PC-3 (cell line): ENCODE measurements around the gene PPFIA1. TPM values are rescaled to one million over a fixed set of nuclear protein-coding genes. Genes with fewer than 3 reads are reported as not detected.
"Not testable (repeated sequence)": the region's sequence is repeated elsewhere in the genome, so short reads cannot be mapped to it uniquely, and the experiment has no call there.

ENCODE experiments used
- ATAC-seq: fragments of 200-7000 bp; cut with Tn5 transposase; 2 replicates; pipeline ENCODE4 v1.9.1; 2020; ENCODE audit warnings: mild to moderate bottlenecking, moderate library complexity
- BruUV-seq: library from RNA; stranded (reverse); fragments of 400-500 nt; replicated peaks from 2 replicates; lab custom pipeline; 2021; lab: Mats Ljungman, UMichigan
- CTCF ChIA-PET: fragments of 300-600 bp; sonication (Branson Sonifier 250); formaldehyde crosslinking; loops from one replicate; lab custom pipeline; 2022; ENCODE audit warnings: antibody characterized with exemption; lab: Charles Lee
- POLR2A ChIA-PET: fragments of 300-600 bp; sonication (Branson Sonifier 250); formaldehyde crosslinking; loops from one replicate; lab custom pipeline; 2022; ENCODE audit warnings: antibody characterized with exemption; ENCODE audit not compliant: unreplicated experiment; lab: Charles Lee
- DNase-seq: peaks from one replicate; pipeline ENCODE4 v3.0.0-alpha.2; 2015
- H2AFZ ChIP-seq: fragments of 300-600 bp; sonication (generic); 2 replicates; pipeline ENCODE4 v1.6.0; 2016; ENCODE audit warnings: antibody characterized with exemption, low read length
- H3F3A ChIP-seq: fragments of 300-600 bp; sonication (generic); one replicate; pipeline ENCODE4 v1.6.0; 2017; ENCODE audit warnings: antibody characterized with exemption, low read length, control low read depth, mild to moderate bottlenecking; ENCODE audit not compliant: unreplicated experiment
- H3K27ac ChIP-seq: fragments of 300-600 bp; sonication (generic); 2 replicates; pipeline ENCODE4 v1.5.1; 2016; ENCODE audit warnings: mild to moderate bottlenecking, low read length
- H3K27me3 ChIP-seq: fragments of 300-600 bp; sonication (generic); 2 replicates; pipeline ENCODE4 v1.6.1; 2016; ENCODE audit warnings: low read length, mixed read lengths
- H3K36me3 ChIP-seq: fragments of 300-600 bp; sonication (generic); 2 replicates; pipeline ENCODE4 v1.6.1; 2016; ENCODE audit warnings: low read depth, mixed run types, low read length, mixed read lengths
- H3K4me1 ChIP-seq: fragments of 300-600 bp; sonication (generic); 2 replicates; pipeline ENCODE4 v1.5.1; 2016; ENCODE audit warnings: low read length; ENCODE audit not compliant: insufficient read depth
- H3K4me2 ChIP-seq: fragments of 300-600 bp; sonication (generic); 2 replicates; pipeline ENCODE4 v1.6.0; 2016; ENCODE audit warnings: low read length
- H3K4me3 ChIP-seq: fragments of 300-600 bp; sonication (generic); 2 replicates; pipeline ENCODE4 v1.5.1; 2016; ENCODE audit warnings: mild to moderate bottlenecking, low read length, mixed read lengths
- H3K79me2 ChIP-seq: fragments of 300-600 bp; sonication (generic); 2 replicates; pipeline ENCODE4 v1.6.1; 2017; ENCODE audit warnings: low read length, mixed read lengths
- H3K9ac ChIP-seq: fragments of 300-600 bp; sonication (generic); 2 replicates; pipeline ENCODE4 v1.6.0; 2016; ENCODE audit warnings: mild to moderate bottlenecking, low read length
- H3K9me2 ChIP-seq: fragments of 300-600 bp; sonication (generic); replicated peaks from 2 replicates; pipeline ENCODE4 v1.6.1; 2016; ENCODE audit warnings: mixed run types, low read length, mixed read lengths
- H3K9me3 ChIP-seq: fragments of 300-600 bp; sonication (generic); 2 replicates; pipeline ENCODE4 v1.6.1; 2016; ENCODE audit warnings: low read length, mixed read lengths
- H4K20me1 ChIP-seq: fragments of 300-600 bp; sonication (generic); 2 replicates; pipeline ENCODE4 v1.6.1; 2016; ENCODE audit warnings: low read length, mixed read lengths
- EZH2 ChIP-seq: fragments of 300-600 bp; sonication (generic); IDR thresholded peaks from one replicate; pipeline ENCODE4 v1.6.1; 2017; ENCODE audit warnings: antibody characterized with exemption, mild to moderate bottlenecking, low read length; ENCODE audit not compliant: unreplicated experiment
- EZH2phosphoT487 ChIP-seq: fragments of 300-600 bp; sonication (generic); IDR thresholded peaks from 2 replicates; pipeline ENCODE4 v1.6.1; 2018; ENCODE audit warnings: mild to moderate bottlenecking, antibody characterized with exemption, low read length, borderline replicate concordance
- intact Hi-C: fragments of 100-400 bp; cut with micrococcal nuclease; formaldehyde crosslinking; loops from 2 replicates; pipeline ENCODE4 v1.9.0; 2023
- total RNA-seq: library from RNA; depleted of rRNA; stranded (reverse); fragments of >200 nt; gene quantifications from 2 replicates; pipeline ENCODE4 v1.2.3, GENCODE V29; 2014
- TF ChIP-seq, protein P1 (sequence below): fragments of 300-600 bp; sonication (generic); conservative IDR thresholded peaks from 2 replicates; pipeline ENCODE4 v1.5.1; 2017; ENCODE audit warnings: antibody characterized with exemption, low read depth, mild to moderate bottlenecking, low read length

The PPFIA1 gene
- total RNA-seq, 1 experiment from 2014 or later: 57.5 TPM

DNA sequence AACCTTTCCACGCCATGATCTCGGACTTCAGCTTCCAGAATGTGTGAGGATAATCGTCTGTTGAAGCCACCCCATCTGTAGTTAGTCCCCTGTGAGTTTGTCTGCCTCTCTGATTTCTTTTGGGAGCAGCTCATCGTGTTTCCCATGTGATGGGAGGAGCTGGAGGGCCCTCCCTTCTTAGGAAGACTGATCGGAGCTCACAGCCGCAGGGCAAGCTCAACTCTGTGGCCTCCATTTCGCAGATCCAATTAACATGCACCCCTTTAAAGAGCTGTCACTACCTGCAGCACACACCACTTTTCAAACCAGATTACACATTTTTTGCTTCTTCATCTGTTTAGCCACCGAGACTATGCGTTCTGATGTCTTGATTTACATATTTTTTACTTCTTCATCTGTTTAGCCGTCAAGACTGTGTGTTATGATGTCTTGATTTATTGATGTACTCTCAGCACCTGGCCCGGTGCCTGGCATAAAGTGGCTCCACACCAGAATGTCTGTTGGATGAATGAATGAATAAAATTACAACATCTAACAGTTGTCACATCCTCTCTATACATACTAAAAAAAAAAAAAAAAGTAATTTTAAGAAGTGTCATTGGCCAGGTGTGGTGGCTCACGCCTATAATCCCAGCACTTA, 14.9 kb upstream of the PPFIA1 start:
- ChIA-PET POLR2A (no interaction called here), CTCF (no interaction called here)
- no TSS peak for BruUV-seq
- H3F3A ChIP-seq: no peaks in the 10 kb centered on the region
- intact Hi-C loops: no loop called here
- ATAC-seq (no peak), DNase-seq (no peak)
- H3K27ac ChIP-seq: no peak overlapping the region
- TF ChIP-seq EZH2phosphoT487 (no peak), EZH2 (no peak)
- TF ChIP-seq, protein P1, sequence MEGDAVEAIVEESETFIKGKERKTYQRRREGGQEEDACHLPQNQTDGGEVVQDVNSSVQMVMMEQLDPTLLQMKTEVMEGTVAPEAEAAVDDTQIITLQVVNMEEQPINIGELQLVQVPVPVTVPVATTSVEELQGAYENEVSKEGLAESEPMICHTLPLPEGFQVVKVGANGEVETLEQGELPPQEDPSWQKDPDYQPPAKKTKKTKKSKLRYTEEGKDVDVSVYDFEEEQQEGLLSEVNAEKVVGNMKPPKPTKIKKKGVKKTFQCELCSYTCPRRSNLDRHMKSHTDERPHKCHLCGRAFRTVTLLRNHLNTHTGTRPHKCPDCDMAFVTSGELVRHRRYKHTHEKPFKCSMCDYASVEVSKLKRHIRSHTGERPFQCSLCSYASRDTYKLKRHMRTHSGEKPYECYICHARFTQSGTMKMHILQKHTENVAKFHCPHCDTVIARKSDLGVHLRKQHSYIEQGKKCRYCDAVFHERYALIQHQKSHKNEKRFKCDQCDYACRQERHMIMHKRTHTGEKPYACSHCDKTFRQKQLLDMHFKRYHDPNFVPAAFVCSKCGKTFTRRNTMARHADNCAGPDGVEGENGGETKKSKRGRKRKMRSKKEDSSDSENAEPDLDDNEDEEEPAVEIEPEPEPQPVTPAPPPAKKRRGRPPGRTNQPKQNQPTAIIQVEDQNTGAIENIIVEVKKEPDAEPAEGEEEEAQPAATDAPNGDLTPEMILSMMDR: no peak
- H3K27me3 ChIP-seq: no peaks in the 10 kb centered on the region
- H3K4me1 ChIP-seq: no peaks in the 10 kb centered on the region
- no peaks in the 10 kb centered on the region for H3K9me2 ChIP-seq
- H3K36me3 ChIP-seq: no peaks in the 10 kb centered on the region
- no peak overlapping the region for H3K4me3 ChIP-seq
- H3K9ac ChIP-seq: no peak overlapping the region
- H2AFZ ChIP-seq: no peak overlapping the region
- H3K4me2 ChIP-seq: no peak overlapping the region
- H4K20me1 ChIP-seq: no peaks in the 10 kb centered on the region
- no peaks in the 10 kb centered on the region for H3K79me2 ChIP-seq
- H3K9me3 ChIP-seq: no peaks in the 10 kb centered on the region

DNA sequence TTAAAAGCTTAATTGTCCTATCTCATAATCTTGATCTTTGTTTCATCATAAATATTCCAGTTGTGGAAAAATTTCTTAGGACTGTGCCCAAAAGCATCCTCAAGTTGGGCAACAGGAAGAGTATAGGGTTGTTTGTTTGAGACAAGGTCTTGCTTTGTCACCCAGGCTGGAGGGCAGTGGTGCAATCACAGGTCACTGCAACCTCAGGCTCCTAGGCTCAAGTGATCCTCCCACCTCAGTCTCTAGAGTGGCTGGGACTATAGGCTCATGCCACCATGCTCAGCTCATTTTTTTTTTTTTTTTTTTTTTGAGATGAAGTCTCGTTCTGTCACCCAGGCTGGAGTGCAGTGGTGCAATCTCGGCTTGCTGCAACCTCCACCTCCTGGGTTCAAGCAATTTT, 11.4 kb upstream of the PPFIA1 start:
- BruUV-seq, H3K4me2 ChIP-seq, H3K9me2 ChIP-seq, H3K4me1 ChIP-seq, CTCF ChIA-PET, H3K4me3 ChIP-seq, H3K79me2 ChIP-seq, intact Hi-C loops, H3K27me3 ChIP-seq, H3K9me3 ChIP-seq, H3F3A ChIP-seq, H2AFZ ChIP-seq, H3K27ac ChIP-seq, POLR2A ChIA-PET, DNase-seq, ATAC-seq, H3K9ac ChIP-seq, H3K36me3 ChIP-seq, H4K20me1 ChIP-seq: not testable (repeated sequence)

DNA sequence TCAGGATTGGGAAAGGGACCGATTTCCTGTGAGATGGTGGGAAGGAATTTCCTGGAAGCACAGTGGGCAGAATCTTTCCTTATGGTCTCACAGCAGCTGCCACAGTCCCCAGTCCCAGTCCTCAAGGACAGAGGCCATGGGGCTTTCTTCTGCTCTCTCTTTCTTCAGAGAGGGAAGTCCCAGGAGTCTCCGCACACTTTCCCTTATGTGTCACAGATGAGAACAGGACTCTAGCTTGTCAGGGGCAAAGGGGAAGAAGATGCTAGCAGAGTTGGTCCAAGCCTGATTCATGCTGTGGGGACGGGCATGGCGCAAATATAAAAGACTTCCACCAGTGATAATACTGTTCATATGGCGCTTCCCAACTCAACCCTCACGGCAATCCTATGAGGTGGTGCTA, 7.5 kb upstream of the PPFIA1 start:
- no peaks in the 10 kb centered on the region for H4K20me1 ChIP-seq
- TF ChIP-seq EZH2phosphoT487 (no peak), EZH2 (no peak)
- TF ChIP-seq, protein P1: no peak
- no peaks in the 10 kb centered on the region for H3K4me1 ChIP-seq
- H3K9me2 ChIP-seq: no peaks in the 10 kb centered on the region
- intact Hi-C loops: no loop called here
- DNase-seq: no peak
- H3K27ac ChIP-seq: no peak overlapping the region
- no TSS peak for BruUV-seq
- H3K27me3 ChIP-seq: no peaks in the 10 kb centered on the region
- no peak overlapping the region for H3K4me2 ChIP-seq
- ChIA-PET CTCF (no interaction called here), POLR2A (no interaction called here)
- no peak for ATAC-seq
- no peak overlapping the region for H2AFZ ChIP-seq
- no peaks in the 10 kb centered on the region for H3K79me2 ChIP-seq
- H3F3A ChIP-seq: no peaks in the 10 kb centered on the region
- no peak overlapping the region for H3K9ac ChIP-seq
- no peaks in the 10 kb centered on the region for H3K9me3 ChIP-seq
- no peaks in the 10 kb centered on the region for H3K36me3 ChIP-seq
- no peak overlapping the region for H3K4me3 ChIP-seq
